ENCODE results near the gene GNGT1. TPM values are rescaled to one million over a fixed set of nuclear protein-coding genes. Genes with fewer than 3 reads are reported as not detected.

GNGT1 gene
- total RNA-seq, 1 donor from 2014 or later = not detected

- Histone ChIP-seq H3K4me3 (no peak overlapping the region), H3K27me3 (no peaks in the 10 kb centered on the region), H3K9me3 (no peaks in the 10 kb centered on the region), H3K27ac (no peak overlapping the region), H3K36me3 (no peaks in the 10 kb centered on the region), H3K4me1 (no peaks in the 10 kb centered on the region)
- DNase-seq (ENCODE audit: extremely low spot score in 2 of 2) = no peak
- TF ChIP-seq POLR2AphosphoS5 (IDR thresholded peaks at IDR 0.05; ENCODE audit: insufficient read depth in 1 of 2, low read depth in 1 of 2) (no peak), POLR2A (IDR thresholded peaks at IDR 0.05) (no peak), CTCF (IDR thresholded peaks at IDR 0.05) (no peak)
- intact Hi-C loops (cut with DNase I) = loop anchor here (5.0 kb wide), 1 partner anchor 1823 kb away; no protein-coding TSS in a partner anchor
These were observed 28.7 kb downstream of the GNGT1 start for GRCh38 chr7:93935102-93935501.

GRCh38 chr7:93937818-93938217, 31.5 kb downstream of the GNGT1 start:
- H3K27me3 ChIP-seq = no peaks in the 10 kb centered on the region
- H3K27ac ChIP-seq = no peak overlapping the region
- H3K9me3 ChIP-seq = no peaks in the 10 kb centered on the region
- TF ChIP-seq CTCF (IDR thresholded peaks at IDR 0.05) (no peak), POLR2AphosphoS5 (IDR thresholded peaks at IDR 0.05; ENCODE audit: insufficient read depth in 1 of 2, low read depth in 1 of 2) (no peak), POLR2A (IDR thresholded peaks at IDR 0.05) (no peak)
- no peaks in the 10 kb centered on the region for H3K36me3 ChIP-seq
- intact Hi-C loops (cut with DNase I) = loop anchor here (5.0 kb wide), 1 partner anchor 1826 kb away; no protein-coding TSS in a partner anchor
- no peak for DNase-seq (ENCODE audit: extremely low spot score in 2 of 2)
- no peaks in the 10 kb centered on the region for H3K4me1 ChIP-seq
- no peak overlapping the region for H3K4me3 ChIP-seq

GRCh38 chr7:93938293-93938692, 31.9 kb downstream of the GNGT1 start:
- intact Hi-C loops (cut with DNase I) = loop anchor here (5.0 kb wide), 1 partner anchor 1826 kb away; no protein-coding TSS in a partner anchor
- TF ChIP-seq CTCF (IDR thresholded peaks at IDR 0.05) (no peak), POLR2A (IDR thresholded peaks at IDR 0.05) (no peak)
- Histone ChIP-seq H3K27ac (no peak overlapping the region), H3K36me3 (no peaks in the 10 kb centered on the region), H3K4me3 (no peak overlapping the region), H3K4me1 (no peaks in the 10 kb centered on the region), H3K27me3 (no peaks in the 10 kb centered on the region), H3K9me3 (no peaks in the 10 kb centered on the region)
- no peak for DNase-seq (ENCODE audit: extremely low spot score in 2 of 2)

GRCh38 chr7:93941945-93942344, 35.6 kb downstream of the GNGT1 start:
- TF ChIP-seq CTCF (IDR thresholded peaks at IDR 0.05) (no peak), POLR2A (IDR thresholded peaks at IDR 0.05) (no peak), POLR2AphosphoS5 (IDR thresholded peaks at IDR 0.05; ENCODE audit: insufficient read depth in 1 of 2, low read depth in 1 of 2) (no peak)
- no peak overlapping the region for H3K27ac ChIP-seq
- intact Hi-C loops (cut with DNase I) = no loop called here
- no peak overlapping the region for H3K4me3 ChIP-seq
- no peaks in the 10 kb centered on the region for H3K4me1 ChIP-seq
- no peak for DNase-seq (ENCODE audit: extremely low spot score in 2 of 2)
- H3K36me3 ChIP-seq = no peaks in the 10 kb centered on the region
- no peaks in the 10 kb centered on the region for H3K27me3 ChIP-seq
- no peaks in the 10 kb centered on the region for H3K9me3 ChIP-seq

- H3K27ac ChIP-seq = no peak overlapping the region
- DNase-seq (ENCODE audit: extremely low spot score in 2 of 2) = no peak
- no peaks in the 10 kb centered on the region for H3K9me3 ChIP-seq
- TF ChIP-seq POLR2A (IDR thresholded peaks at IDR 0.05) (no peak), POLR2AphosphoS5 (IDR thresholded peaks at IDR 0.05; ENCODE audit: insufficient read depth in 1 of 2, low read depth in 1 of 2) (no peak), CTCF (IDR thresholded peaks at IDR 0.05) (no peak)
- H3K4me3 ChIP-seq = no peak overlapping the region
- H3K36me3 ChIP-seq = no peaks in the 10 kb centered on the region
- no peaks in the 10 kb centered on the region for H3K4me1 ChIP-seq
- intact Hi-C loops (cut with DNase I) = no loop called here
- no peaks in the 10 kb centered on the region for H3K27me3 ChIP-seq
These were observed 37.6 kb downstream of the GNGT1 start for GRCh38 chr7:93943816-93944540.
